Measurements from ENCODE around the gene HMGCLL1.

The HMGCLL1 gene

GRCh38 chr6:55557146-55557545 lies 21.8 kb downstream of the HMGCLL1 start:
- H3K27me3 ChIP-seq (ENCODE audit: insufficient read depth, low read depth, severe bottlenecking), result peaks cover 41% of the 10 kb centered on the region
- TF ChIP-seq CTCF (IDR thresholded peaks at IDR 0.05; ENCODE audit: low read depth, low read length), result no peak

GRCh38 chr6:55545791-55546190 lies 33.2 kb downstream of the HMGCLL1 start:
- no peak overlapping the region for H3K27ac ChIP-seq
- H3K9me3 ChIP-seq (ENCODE audit: severe bottlenecking), result no peaks in the 10 kb centered on the region
- no peak overlapping the region for H3K4me3 ChIP-seq (ENCODE audit: low read depth, low read length)
- no peak for TF ChIP-seq CTCF (IDR thresholded peaks at IDR 0.05; ENCODE audit: low read depth, low read length)
- no peaks in the 10 kb centered on the region for H3K36me3 ChIP-seq
- DNase-seq, result no peak
- no peaks in the 10 kb centered on the region for H3K27me3 ChIP-seq (ENCODE audit: insufficient read depth, low read depth, severe bottlenecking)

More at GRCh38 chr6:55557146-55557545, 21.8 kb downstream of the HMGCLL1 start:
- Histone ChIP-seq H3K9me3 (ENCODE audit: severe bottlenecking) (no peaks in the 10 kb centered on the region), H3K4me3 (ENCODE audit: low read depth, low read length) (no peak overlapping the region), H3K27ac (no peak overlapping the region), H3K36me3 (no peaks in the 10 kb centered on the region)
- DNase-seq, result peak; percentile 72

GRCh38 chr6:55543633-55544309 lies 35.2 kb downstream of the HMGCLL1 start:
- H3K36me3 ChIP-seq, result no peaks in the 10 kb centered on the region
- TF ChIP-seq CTCF (IDR thresholded peaks at IDR 0.05; ENCODE audit: low read depth, low read length), result 0 out of 2 replicates have a peak, but pooled peaks have one; percentile 17
- DNase-seq, result no peak
- no peak overlapping the region for H3K27ac ChIP-seq
- H3K9me3 ChIP-seq (ENCODE audit: severe bottlenecking), result peaks cover 3% of the 10 kb centered on the region
- H3K27me3 ChIP-seq (ENCODE audit: insufficient read depth, low read depth, severe bottlenecking), result no peaks in the 10 kb centered on the region
- H3K4me3 ChIP-seq (ENCODE audit: low read depth, low read length), result no peak overlapping the region

- no peak for TF ChIP-seq CTCF (IDR thresholded peaks at IDR 0.05; ENCODE audit: low read depth, low read length)
- no peaks in the 10 kb centered on the region for H3K27me3 ChIP-seq (ENCODE audit: insufficient read depth, low read depth, severe bottlenecking)
- no peaks in the 10 kb centered on the region for H3K36me3 ChIP-seq
- H3K4me3 ChIP-seq (ENCODE audit: low read depth, low read length), result no peak overlapping the region
- peaks cover 3% of the 10 kb centered on the region for H3K9me3 ChIP-seq (ENCODE audit: severe bottlenecking)
- no peak overlapping the region for H3K27ac ChIP-seq
- no peak for DNase-seq
Observed at GRCh38 chr6:55541024-55541423, 38.0 kb downstream of the HMGCLL1 start.

GRCh38 chr6:55536391-55536956 lies 42.5 kb downstream of the HMGCLL1 start:
- H3K4me3 ChIP-seq (ENCODE audit: low read depth, low read length), result no peak overlapping the region
- DNase-seq, result no peak
- TF ChIP-seq CTCF (IDR thresholded peaks at IDR 0.05; ENCODE audit: low read depth, low read length), result no peak
- no peaks in the 10 kb centered on the region for H3K36me3 ChIP-seq
- H3K27me3 ChIP-seq (ENCODE audit: insufficient read depth, low read depth, severe bottlenecking), result no peaks in the 10 kb centered on the region
- H3K27ac ChIP-seq, result no peak overlapping the region
- H3K9me3 ChIP-seq (ENCODE audit: severe bottlenecking), result peaks cover 3% of the 10 kb centered on the region
